ENCODE data around the gene RIPK4. TPM values are rescaled to one million over a fixed set of nuclear protein-coding genes. Genes with fewer than 3 reads are reported as not detected.

Gene RIPK4
- total and polyA plus RNA-seq, 9 donors, result 0.16 to 1.8 (median 0.31) TPM

GRCh38 chr21:41755258-41755933, 11.5 kb downstream of the RIPK4 start:
- Histone ChIP-seq H3K9me3 (replicated peaks; ENCODE audit: control insufficient read depth, low read depth, low read length) (no peaks in the 10 kb centered on the region), H3K27me3 (ENCODE audit: control insufficient read depth, insufficient read depth, low read length) (peaks cover 16% of the 10 kb centered on the region), H3K4me1 (ENCODE audit: control insufficient read depth, insufficient read depth, low read length) (peaks cover 26% of the 10 kb centered on the region), H3K27ac (ENCODE audit: low read length) (no peak overlapping the region), H3K36me3 (ENCODE audit: control insufficient read depth, insufficient read depth, low read length) (no peaks in the 10 kb centered on the region), H3K4me3 (ENCODE audit: low read length) (no peak overlapping the region)
- no peak for DNase-seq
- 89% methylated on average over 23 of the region's 23 CpGs for WGBS (ENCODE audit: insufficient coverage)

GRCh38 chr21:41754479-41754891, 12.4 kb downstream of the RIPK4 start:
- Histone ChIP-seq H3K4me1 (ENCODE audit: control insufficient read depth, insufficient read depth, low read length) (peaks cover 30% of the 10 kb centered on the region), H3K27ac (ENCODE audit: low read length) (no peak overlapping the region), H3K36me3 (ENCODE audit: control insufficient read depth, insufficient read depth, low read length) (no peaks in the 10 kb centered on the region), H3K27me3 (ENCODE audit: control insufficient read depth, insufficient read depth, low read length) (peaks cover 15% of the 10 kb centered on the region), H3K4me3 (ENCODE audit: low read length) (no peak overlapping the region), H3K9me3 (replicated peaks; ENCODE audit: control insufficient read depth, low read depth, low read length) (no peaks in the 10 kb centered on the region)
- DNase-seq, result peak; percentile 43
- 48% methylated on average over 10 of the region's 10 CpGs for WGBS (ENCODE audit: insufficient coverage)

GRCh38 chr21:41753006-41753898, 13.6 kb downstream of the RIPK4 start:
- H3K27me3 ChIP-seq (ENCODE audit: control insufficient read depth, insufficient read depth, low read length), result peaks cover 15% of the 10 kb centered on the region
- whole genome bisulfite sequencing (ENCODE audit: insufficient coverage), result 71% methylated on average over 7 of the region's 16 CpGs

GRCh38 chr21:41752231-41752681, 14.6 kb downstream of the RIPK4 start:
- Histone ChIP-seq H3K4me1 (ENCODE audit: control insufficient read depth, insufficient read depth, low read length) (peaks cover 50% of the 10 kb centered on the region), H3K36me3 (ENCODE audit: control insufficient read depth, insufficient read depth, low read length) (no peaks in the 10 kb centered on the region), H3K4me3 (ENCODE audit: low read length) (no peak overlapping the region), H3K27ac (ENCODE audit: low read length) (no peak overlapping the region), H3K27me3 (ENCODE audit: control insufficient read depth, insufficient read depth, low read length) (peaks cover 15% of the 10 kb centered on the region), H3K9me3 (replicated peaks; ENCODE audit: control insufficient read depth, low read depth, low read length) (no peaks in the 10 kb centered on the region)
- DNase-seq, result peak; percentile 43
- WGBS (ENCODE audit: insufficient coverage), result 59% methylated on average over 4 of the region's 13 CpGs

More at GRCh38 chr21:41753006-41753898, 13.6 kb downstream of the RIPK4 start:
- no peak for DNase-seq
- H3K36me3 ChIP-seq (ENCODE audit: control insufficient read depth, insufficient read depth, low read length), result no peaks in the 10 kb centered on the region
- H3K4me1 ChIP-seq (ENCODE audit: control insufficient read depth, insufficient read depth, low read length), result peaks cover 40% of the 10 kb centered on the region
- no peak overlapping the region for H3K4me3 ChIP-seq (ENCODE audit: low read length)
- H3K9me3 ChIP-seq (replicated peaks; ENCODE audit: control insufficient read depth, low read depth, low read length), result no peaks in the 10 kb centered on the region
- no peak overlapping the region for H3K27ac ChIP-seq (ENCODE audit: low read length)

- Histone ChIP-seq H3K27me3 (ENCODE audit: control insufficient read depth, insufficient read depth, low read length) (peaks cover 15% of the 10 kb centered on the region), H3K27ac (ENCODE audit: low read length) (no peak overlapping the region), H3K4me1 (ENCODE audit: control insufficient read depth, insufficient read depth, low read length) (peaks cover 53% of the 10 kb centered on the region), H3K9me3 (replicated peaks; ENCODE audit: control insufficient read depth, low read depth, low read length) (no peaks in the 10 kb centered on the region), H3K4me3 (ENCODE audit: low read length) (no peak overlapping the region), H3K36me3 (ENCODE audit: control insufficient read depth, insufficient read depth, low read length) (no peaks in the 10 kb centered on the region)
- 37% methylated on average over 10 of the region's 12 CpGs for WGBS (ENCODE audit: insufficient coverage)
- no peak for DNase-seq
Observed at GRCh38 chr21:41751611-41752011, 15.2 kb downstream of the RIPK4 start.

GRCh38 chr21:41750532-41751151, 16.2 kb downstream of the RIPK4 start:
- no peaks in the 10 kb centered on the region for H3K9me3 ChIP-seq (replicated peaks; ENCODE audit: control insufficient read depth, low read depth, low read length)
- no peak overlapping the region for H3K27ac ChIP-seq (ENCODE audit: low read length)
- 91% methylated on average over 9 of the region's 16 CpGs for WGBS (ENCODE audit: insufficient coverage)
- H3K36me3 ChIP-seq (ENCODE audit: control insufficient read depth, insufficient read depth, low read length), result no peaks in the 10 kb centered on the region
- DNase-seq, result no peak
- peaks cover 15% of the 10 kb centered on the region for H3K27me3 ChIP-seq (ENCODE audit: control insufficient read depth, insufficient read depth, low read length)
- peaks cover 53% of the 10 kb centered on the region for H3K4me1 ChIP-seq (ENCODE audit: control insufficient read depth, insufficient read depth, low read length)
- H3K4me3 ChIP-seq (ENCODE audit: low read length), result no peak overlapping the region

GRCh38 chr21:41750051-41750450, 16.8 kb downstream of the RIPK4 start:
- Histone ChIP-seq H3K27me3 (ENCODE audit: control insufficient read depth, insufficient read depth, low read length) (peaks cover 15% of the 10 kb centered on the region), H3K36me3 (ENCODE audit: control insufficient read depth, insufficient read depth, low read length) (no peaks in the 10 kb centered on the region), H3K9me3 (replicated peaks; ENCODE audit: control insufficient read depth, low read depth, low read length) (no peaks in the 10 kb centered on the region), H3K4me1 (ENCODE audit: control insufficient read depth, insufficient read depth, low read length) (peaks cover 53% of the 10 kb centered on the region), H3K4me3 (ENCODE audit: low read length) (no peak overlapping the region), H3K27ac (ENCODE audit: low read length) (no peak overlapping the region)
- 70% methylated on average over 2 of the region's 7 CpGs for WGBS (ENCODE audit: insufficient coverage)
- no peak for DNase-seq

- H3K36me3 ChIP-seq (ENCODE audit: control insufficient read depth, insufficient read depth, low read length), result no peaks in the 10 kb centered on the region
- WGBS (ENCODE audit: insufficient coverage), result 94% methylated on average over 5 of the region's 10 CpGs
- H3K4me1 ChIP-seq (ENCODE audit: control insufficient read depth, insufficient read depth, low read length), result peaks cover 53% of the 10 kb centered on the region
- H3K27ac ChIP-seq (ENCODE audit: low read length), result no peak overlapping the region
- peaks cover 15% of the 10 kb centered on the region for H3K27me3 ChIP-seq (ENCODE audit: control insufficient read depth, insufficient read depth, low read length)
- no peaks in the 10 kb centered on the region for H3K9me3 ChIP-seq (replicated peaks; ENCODE audit: control insufficient read depth, low read depth, low read length)
- no peak overlapping the region for H3K4me3 ChIP-seq (ENCODE audit: low read length)
- DNase-seq, result no peak
Observed at GRCh38 chr21:41749286-41749685, 17.6 kb downstream of the RIPK4 start.

- DNase-seq, result no peak
- Histone ChIP-seq H3K27me3 (ENCODE audit: control insufficient read depth, insufficient read depth, low read length) (peaks cover 15% of the 10 kb centered on the region), H3K27ac (ENCODE audit: low read length) (no peak overlapping the region), H3K9me3 (replicated peaks; ENCODE audit: control insufficient read depth, low read depth, low read length) (no peaks in the 10 kb centered on the region), H3K4me1 (ENCODE audit: control insufficient read depth, insufficient read depth, low read length) (peaks cover 49% of the 10 kb centered on the region), H3K4me3 (ENCODE audit: low read length) (no peak overlapping the region), H3K36me3 (ENCODE audit: control insufficient read depth, insufficient read depth, low read length) (no peaks in the 10 kb centered on the region)
- 78% methylated on average over 10 of the region's 20 CpGs for WGBS (ENCODE audit: insufficient coverage)
Observed at GRCh38 chr21:41747943-41748738, 18.7 kb downstream of the RIPK4 start.
